ENCODE results near the gene MAG. TPM values are rescaled to one million over a fixed set of nuclear protein-coding genes. Genes with fewer than 3 reads are reported as not detected.
A peak's percentile ranks its signal among the peaks of the same experiment; 100 is the strongest.

MAG gene
- total and polyA plus RNA-seq, 9 of the 15 experiments (the other 6 are each of a cell fraction or from before 2014, with no cell fraction given) = 0.11 to 10.0 (median 1.6) TPM

DNA sequence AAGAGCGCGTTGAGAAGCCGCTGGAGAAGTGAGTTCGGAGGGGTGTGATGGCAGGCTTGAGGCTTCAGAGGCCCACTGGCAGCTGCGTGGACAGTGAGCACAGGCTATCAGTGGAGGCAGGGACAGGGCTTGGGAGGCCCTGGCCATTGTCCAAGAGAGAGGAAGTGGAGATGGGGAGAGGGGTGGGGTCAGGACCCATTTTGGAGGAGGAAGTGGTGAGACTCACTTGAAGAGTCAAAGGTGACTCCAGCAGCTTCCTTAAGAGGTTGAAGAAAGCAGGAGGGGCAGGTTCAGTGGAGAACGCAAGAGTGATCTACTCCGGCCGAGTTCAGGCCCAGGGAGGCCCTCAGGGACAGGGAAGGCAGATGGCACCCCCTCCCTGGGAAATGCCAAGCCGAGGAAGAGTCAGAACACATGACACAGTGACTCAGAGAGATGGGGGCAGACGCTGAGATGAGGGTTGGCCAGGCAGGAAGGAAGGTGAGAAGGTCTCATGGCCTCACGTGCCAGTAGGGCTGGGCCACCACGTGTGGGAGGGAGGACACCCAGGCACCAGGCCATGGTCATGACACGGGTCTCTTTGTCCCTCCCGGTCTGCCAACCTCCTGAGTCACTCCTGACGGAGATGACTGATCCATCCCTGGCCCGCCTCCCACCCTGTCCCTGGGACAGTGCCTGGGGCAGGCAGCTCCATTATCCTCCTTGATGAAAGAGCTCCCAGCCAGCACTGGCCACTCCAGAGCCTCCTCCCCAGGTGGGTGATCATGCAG lies 26.9 kb downstream of the MAG start (continued):
- TF ChIP-seq, protein P1, sequence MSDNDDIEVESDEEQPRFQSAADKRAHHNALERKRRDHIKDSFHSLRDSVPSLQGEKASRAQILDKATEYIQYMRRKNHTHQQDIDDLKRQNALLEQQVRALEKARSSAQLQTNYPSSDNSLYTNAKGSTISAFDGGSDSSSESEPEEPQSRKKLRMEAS (CRISPR knock-in tag; IDR thresholded peaks at IDR 0.05) = peak; percentile 96
- no peak for TF ChIP-seq ZNF507 (tag; conservative IDR thresholded peaks at IDR 0.05)
- no peak for TF ChIP-seq MED1 (CRISPR knock-in tag; IDR thresholded peaks at IDR 0.05; ENCODE audit: borderline replicate concordance)
- peak; percentile 41 for TF ChIP-seq EGR1 (conservative IDR thresholded peaks at IDR 0.05)
- TF ChIP-seq EP400 (IDR thresholded peaks at IDR 0.05) = 0 out of 2 replicates have a peak, but pooled peaks have one; percentile 7
- peak; percentile 33; the same call in 1 of the 2 replicates for TF ChIP-seq TFAP4 (CRISPR knock-in tag; IDR thresholded peaks at IDR 0.05; ENCODE audit: borderline replicate concordance)
- TF ChIP-seq ZNF785 (CRISPR knock-in tag; IDR thresholded peaks at IDR 0.05) = no peak
- 0 out of 2 replicates have a peak, but pooled peaks have one; percentile 6 for TF ChIP-seq OTX1 (CRISPR knock-in tag; IDR thresholded peaks at IDR 0.05)
- TF ChIP-seq ZNF311 (CRISPR knock-in tag; IDR thresholded peaks at IDR 0.05) = 0 out of 2 replicates have a peak, but pooled peaks have one; percentile 41
- TF ChIP-seq CBFA2T3 (IDR thresholded peaks at IDR 0.05) = peak; percentile 24; the same call in 1 of the 2 replicates
- no peak for TF ChIP-seq SRSF9 (IDR thresholded peaks at IDR 0.05; ENCODE audit: borderline replicate concordance, low read depth, low read length)
- TF ChIP-seq, protein P2, sequence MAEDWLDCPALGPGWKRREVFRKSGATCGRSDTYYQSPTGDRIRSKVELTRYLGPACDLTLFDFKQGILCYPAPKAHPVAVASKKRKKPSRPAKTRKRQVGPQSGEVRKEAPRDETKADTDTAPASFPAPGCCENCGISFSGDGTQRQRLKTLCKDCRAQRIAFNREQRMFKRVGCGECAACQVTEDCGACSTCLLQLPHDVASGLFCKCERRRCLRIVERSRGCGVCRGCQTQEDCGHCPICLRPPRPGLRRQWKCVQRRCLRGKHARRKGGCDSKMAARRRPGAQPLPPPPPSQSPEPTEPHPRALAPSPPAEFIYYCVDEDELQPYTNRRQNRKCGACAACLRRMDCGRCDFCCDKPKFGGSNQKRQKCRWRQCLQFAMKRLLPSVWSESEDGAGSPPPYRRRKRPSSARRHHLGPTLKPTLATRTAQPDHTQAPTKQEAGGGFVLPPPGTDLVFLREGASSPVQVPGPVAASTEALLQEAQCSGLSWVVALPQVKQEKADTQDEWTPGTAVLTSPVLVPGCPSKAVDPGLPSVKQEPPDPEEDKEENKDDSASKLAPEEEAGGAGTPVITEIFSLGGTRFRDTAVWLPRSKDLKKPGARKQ (CRISPR knock-in tag; IDR thresholded peaks at IDR 0.05) = no peak
- TF ChIP-seq TEAD4 (IDR thresholded peaks at IDR 0.05; ENCODE audit: low read length) = no peak
- peak; percentile 36; the same call in 1 of the 2 replicates for TF ChIP-seq TEAD4 (CRISPR knock-in tag; IDR thresholded peaks at IDR 0.05; ENCODE audit: borderline replicate concordance)
- peak; percentile 32; the same call in 1 of the 2 replicates for TF ChIP-seq CREM (IDR thresholded peaks at IDR 0.05; ENCODE audit: low read depth)
- TF ChIP-seq FOSL1 (tag; conservative IDR thresholded peaks at IDR 0.05) = peak; percentile 78
- TF ChIP-seq POLR2A (conservative IDR thresholded peaks at IDR 0.05) = no peak
- 0 out of 2 replicates have a peak, but pooled peaks have one; percentile 48 for TF ChIP-seq RREB1 (CRISPR knock-in tag; IDR thresholded peaks at IDR 0.05)
- TF ChIP-seq HNRNPH1 (optimal IDR thresholded peaks at IDR 0.05; ENCODE audit: low read depth, low read length) = no peak

All from K562 (cell line).